Activated CD8-positive, alpha-beta memory T cell treated with anti-CD3 and anti-CD28 coated beads, Interleukin-2, amount 10 ng/mL, durations not matched to agents 7 days and 5 days (primary cell): ENCODE data around the gene TGFBI. TPM values are rescaled to one million over a fixed set of nuclear protein-coding genes. Genes with fewer than 3 reads are reported as not detected.
"Not testable (repeated sequence)": the region's sequence is repeated elsewhere in the genome, so short reads cannot be mapped to it uniquely, and the experiment has no call there.

ENCODE experiments used
- ATAC-seq: fragments of 150-1000 bp; cut with Tn5 transposase; one replicate; pipeline ENCODE4 v1.10.0; 2021; ENCODE audit warnings: moderate library complexity
- CTCF ChIA-PET: fragments of 350-600 bp; sonication (Branson Sonifier 250); formaldehyde crosslinking; loops from one replicate; lab custom pipeline; 2021; ENCODE audit warnings: antibody characterized with exemption; lab: Charles Lee
- DNase-seq: peaks from one replicate; pipeline ENCODE4 v3.0.0-alpha.2; 2020
- H3K27ac Mint-ChIP-seq: one replicate; pipeline ENCODE4 v1.8.0; 2021; ENCODE audit warnings: mild to moderate bottlenecking, mixed read lengths
- H3K27me3 Mint-ChIP-seq: one replicate; pipeline ENCODE4 v1.8.0; 2021; ENCODE audit warnings: mixed read lengths
- H3K36me3 Mint-ChIP-seq: one replicate; pipeline ENCODE4 v1.8.0; 2021; ENCODE audit warnings: mild to moderate bottlenecking, mixed read lengths
- H3K4me1 Mint-ChIP-seq: one replicate; pipeline ENCODE4 v1.8.0; 2021; ENCODE audit warnings: mixed read lengths
- H3K4me3 Mint-ChIP-seq: one replicate; pipeline ENCODE4 v1.8.0; 2021; ENCODE audit warnings: mild to moderate bottlenecking, moderate library complexity, mixed read lengths
- H3K9me3 Mint-ChIP-seq: one replicate; pipeline ENCODE4 v1.8.0; 2022; ENCODE audit warnings: low read depth, mixed read lengths
- total RNA-seq, 2 experiments: library from RNA; stranded (reverse); gene quantifications; one replicate each; pipeline ENCODE4 v1.2.3, GENCODE V29; 2021

The TGFBI gene
- total RNA-seq, 2 experiments from 2014 or later, result 0.26 to 0.42 TPM

DNA sequence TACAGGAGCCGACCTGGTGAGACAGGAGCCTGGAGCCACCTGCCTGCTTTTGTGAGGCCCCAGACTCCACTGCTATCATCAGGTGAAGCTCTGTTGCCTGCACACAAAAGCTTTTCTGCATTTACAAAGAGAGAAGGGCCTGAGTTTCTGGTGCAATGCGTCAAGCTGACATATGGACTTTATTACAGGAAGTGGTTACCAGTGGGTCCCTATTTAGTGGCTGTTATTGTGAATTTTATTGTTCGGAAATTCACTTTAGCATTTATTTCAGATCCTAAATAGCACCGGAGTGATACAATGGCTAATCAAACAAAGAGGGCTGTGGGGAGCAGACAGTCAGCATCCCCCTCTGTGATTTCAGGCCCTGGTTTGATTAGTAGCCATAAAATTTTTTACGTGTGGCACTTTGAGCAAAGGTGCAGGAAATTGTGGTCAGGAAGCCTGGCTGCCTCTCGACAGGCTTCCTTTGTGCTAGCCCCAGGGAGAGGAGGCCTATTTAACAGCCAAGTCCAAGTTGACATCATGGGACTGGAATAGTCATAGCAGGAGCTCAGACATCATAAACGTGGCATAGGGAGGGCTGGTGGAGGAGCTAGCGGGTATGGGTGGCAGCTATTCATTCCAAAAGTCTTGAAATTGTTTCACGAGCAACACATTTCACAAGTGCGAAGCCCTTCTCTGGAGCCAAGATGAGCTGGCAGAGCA, 8.4 kb downstream of the TGFBI start:
- H3K4me3 Mint-ChIP-seq, result no peak overlapping the region
- peak overlapping the region; percentile 15 for H3K27ac Mint-ChIP-seq
- H3K27me3 Mint-ChIP-seq, result no peaks in the 10 kb centered on the region
- CTCF ChIA-PET, result interaction anchor here (0.6 to 1.4 kb wide), 3 partner anchors 9 to 937 kb away, joined by 3 to 4 read pairs (median 3); no protein-coding TSS in a partner anchor
- peaks cover 20% of the 10 kb centered on the region for H3K4me1 Mint-ChIP-seq
- H3K9me3 Mint-ChIP-seq, result no peaks in the 10 kb centered on the region
- peak; percentile 90 for ATAC-seq
- H3K36me3 Mint-ChIP-seq, result no peaks in the 10 kb centered on the region
- peak; percentile 72 for DNase-seq

DNA sequence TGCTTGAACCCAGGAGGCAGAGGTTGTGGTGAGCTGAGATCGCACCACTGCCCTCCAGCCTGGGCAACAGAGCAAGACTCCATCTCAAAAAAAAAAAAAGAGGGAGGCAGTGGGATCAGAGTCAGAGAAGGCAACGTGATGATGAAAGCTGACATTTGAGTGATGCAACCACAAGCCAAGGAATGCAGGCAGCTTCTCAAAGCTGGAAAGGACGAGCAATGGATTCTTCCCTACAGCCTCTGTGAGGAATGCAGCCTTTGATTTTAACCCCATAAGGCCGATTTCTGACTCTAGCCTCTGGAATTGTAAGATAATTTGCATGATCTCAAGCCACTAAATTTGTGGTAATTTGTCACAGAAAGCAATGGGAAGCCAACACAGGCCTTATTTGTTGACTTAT, 9.8 kb downstream of the TGFBI start:
- Mint-ChIP-seq H3K27ac (no peak overlapping the region), H3K4me1 (peaks cover 23% of the 10 kb centered on the region), H3K36me3 (no peaks in the 10 kb centered on the region), H3K9me3 (no peaks in the 10 kb centered on the region), H3K4me3 (no peak overlapping the region), H3K27me3 (peaks cover 3% of the 10 kb centered on the region)
- no peak for DNase-seq
- no peak for ATAC-seq
- CTCF ChIA-PET, result interaction anchor here (1.0 to 1.1 kb wide), 2 partner anchors 25 to 148 kb away, joined by 3 read pairs; no protein-coding TSS in a partner anchor

GRCh38 chr5:136039202-136039601, 10.4 kb downstream of the TGFBI start:
- CTCF ChIA-PET, result interaction anchor here (1.0 to 1.1 kb wide), 2 partner anchors 24 to 149 kb away, joined by 3 read pairs; no protein-coding TSS in a partner anchor
- Mint-ChIP-seq H3K4me1 (peaks cover 23% of the 10 kb centered on the region), H3K36me3 (no peaks in the 10 kb centered on the region), H3K27me3 (peaks cover 3% of the 10 kb centered on the region), H3K9me3 (no peaks in the 10 kb centered on the region), H3K4me3 (no peak overlapping the region), H3K27ac (no peak overlapping the region)
- ATAC-seq, result no peak
- no peak for DNase-seq

DNA sequence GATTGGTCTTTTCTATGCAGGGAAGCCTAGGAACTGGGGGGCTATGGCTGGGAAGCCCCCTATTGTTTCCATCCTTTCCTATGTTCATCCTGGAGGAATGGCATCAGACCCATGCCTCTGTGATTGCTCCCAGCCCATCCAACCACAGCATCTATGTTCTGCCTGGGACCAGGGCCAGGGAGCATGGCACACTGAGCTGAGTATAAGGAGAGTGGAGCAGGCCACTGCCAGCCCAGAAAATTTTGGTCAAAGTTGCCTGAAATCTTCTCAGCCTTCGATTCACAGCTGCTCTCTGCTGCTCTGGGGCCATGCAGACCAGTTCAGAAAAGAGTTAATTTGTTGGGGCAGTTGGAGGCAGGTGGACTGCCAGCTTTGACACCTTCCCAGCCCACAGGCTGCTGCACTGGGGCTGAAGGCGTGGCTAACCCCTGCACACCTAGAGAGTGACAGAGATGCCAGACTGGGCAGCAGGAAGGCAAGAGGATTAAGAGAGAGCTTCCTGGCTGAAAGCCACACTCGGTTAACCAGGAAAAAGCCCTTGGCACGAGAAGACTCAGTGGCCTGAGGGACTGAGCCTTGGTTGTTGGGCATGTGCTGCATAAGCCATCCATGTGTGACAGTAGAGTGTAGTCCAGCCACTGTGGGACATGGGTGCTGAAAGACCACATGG, 12.1 kb downstream of the TGFBI start:
- DNase-seq (no peak), ATAC-seq (no peak)
- H3K4me1 Mint-ChIP-seq, result peaks cover 23% of the 10 kb centered on the region
- no peaks in the 10 kb centered on the region for H3K9me3 Mint-ChIP-seq
- CTCF ChIA-PET, result no interaction called here
- H3K36me3 Mint-ChIP-seq, result no peaks in the 10 kb centered on the region
- no peak overlapping the region for H3K4me3 Mint-ChIP-seq
- H3K27ac Mint-ChIP-seq, result no peak overlapping the region
- peaks cover 3% of the 10 kb centered on the region for H3K27me3 Mint-ChIP-seq

DNA sequence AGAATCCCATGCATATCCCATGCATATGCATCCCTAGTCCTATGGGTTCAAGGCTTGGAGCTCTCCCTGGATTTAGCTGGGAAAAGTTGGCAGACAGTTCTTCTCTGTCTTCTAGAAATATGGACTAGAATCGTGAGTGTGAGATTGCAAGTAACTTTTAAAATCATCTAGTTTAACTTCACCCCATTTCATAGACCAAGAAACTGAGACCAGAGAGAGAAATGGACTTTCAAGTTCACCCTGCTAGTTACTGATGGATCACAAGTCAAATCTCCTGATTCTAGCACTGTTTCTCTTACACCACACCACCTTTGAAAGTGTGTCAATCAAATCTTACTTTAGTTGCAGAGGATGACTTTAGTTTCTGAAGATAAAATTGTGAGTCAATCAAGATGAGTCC, 13.4 kb downstream of the TGFBI start:
- ATAC-seq (no peak), DNase-seq (no peak)
- H3K27ac Mint-ChIP-seq, result no peak overlapping the region
- CTCF ChIA-PET, result no interaction called here
- H3K9me3 Mint-ChIP-seq, result no peaks in the 10 kb centered on the region
- no peaks in the 10 kb centered on the region for H3K36me3 Mint-ChIP-seq
- peaks cover 14% of the 10 kb centered on the region for H3K4me1 Mint-ChIP-seq
- no peak overlapping the region for H3K4me3 Mint-ChIP-seq
- peaks cover 3% of the 10 kb centered on the region for H3K27me3 Mint-ChIP-seq

GRCh38 chr5:136042665-136043121, 13.9 kb downstream of the TGFBI start:
- no peak overlapping the region for H3K4me3 Mint-ChIP-seq
- H3K4me1 Mint-ChIP-seq, result peaks cover 8% of the 10 kb centered on the region
- no peaks in the 10 kb centered on the region for H3K9me3 Mint-ChIP-seq
- peaks cover 3% of the 10 kb centered on the region for H3K27me3 Mint-ChIP-seq
- no peak for DNase-seq
- CTCF ChIA-PET, result no interaction called here
- no peak overlapping the region for H3K27ac Mint-ChIP-seq
- no peak for ATAC-seq
- no peaks in the 10 kb centered on the region for H3K36me3 Mint-ChIP-seq

DNA sequence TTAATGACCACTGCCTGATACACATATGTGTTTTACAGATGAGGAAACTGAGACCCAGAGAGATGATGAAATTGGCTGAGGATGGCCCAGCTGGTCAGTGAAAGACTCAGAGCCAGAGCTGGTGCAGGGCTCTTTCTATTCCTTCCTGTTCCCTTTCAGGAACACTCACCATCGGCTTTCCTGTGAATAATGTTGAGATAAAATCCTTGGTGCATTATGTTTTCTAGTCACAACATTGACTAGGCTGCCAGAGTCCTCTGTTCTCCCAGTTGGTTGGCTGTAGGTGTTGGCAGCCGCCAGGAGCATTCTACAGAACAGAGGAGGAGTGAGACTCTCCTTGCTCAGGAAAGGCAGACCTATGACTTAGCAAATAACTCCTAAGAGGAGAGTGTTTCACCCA, 14.8 kb downstream of the TGFBI start:
- no peak for ATAC-seq
- H3K27me3 Mint-ChIP-seq, result peaks cover 3% of the 10 kb centered on the region
- CTCF ChIA-PET, result no interaction called here
- H3K4me3 Mint-ChIP-seq, result no peak overlapping the region
- H3K9me3 Mint-ChIP-seq, result no peaks in the 10 kb centered on the region
- peaks cover 7% of the 10 kb centered on the region for H3K4me1 Mint-ChIP-seq
- DNase-seq, result no peak
- H3K27ac Mint-ChIP-seq, result no peak overlapping the region
- no peaks in the 10 kb centered on the region for H3K36me3 Mint-ChIP-seq

GRCh38 chr5:136043968-136044610, 15.3 kb downstream of the TGFBI start:
- Mint-ChIP-seq H3K4me1 (peaks cover 7% of the 10 kb centered on the region), H3K27ac (no peak overlapping the region), H3K9me3 (no peaks in the 10 kb centered on the region), H3K36me3 (no peaks in the 10 kb centered on the region), H3K27me3 (peaks cover 3% of the 10 kb centered on the region), H3K4me3 (no peak overlapping the region)
- ATAC-seq (no peak), DNase-seq (no peak)
- CTCF ChIA-PET, result no interaction called here

GRCh38 chr5:136045026-136045425, 16.2 kb downstream of the TGFBI start:
- H3K36me3 Mint-ChIP-seq, H3K4me3 Mint-ChIP-seq, H3K4me1 Mint-ChIP-seq, ATAC-seq, DNase-seq, CTCF ChIA-PET, H3K27ac Mint-ChIP-seq, H3K27me3 Mint-ChIP-seq, H3K9me3 Mint-ChIP-seq: not testable (repeated sequence)

- Mint-ChIP-seq H3K36me3 (no peaks in the 10 kb centered on the region), H3K27ac (no peak overlapping the region), H3K9me3 (no peaks in the 10 kb centered on the region), H3K4me3 (no peak overlapping the region), H3K4me1 (peaks cover 7% of the 10 kb centered on the region), H3K27me3 (peaks cover 3% of the 10 kb centered on the region)
- ATAC-seq (no peak), DNase-seq (no peak)
- CTCF ChIA-PET, result interaction anchor here (0.6 kb wide), 1 partner anchor 9 kb away, joined by 3 read pairs; no protein-coding TSS in a partner anchor
Observed at GRCh38 chr5:136046246-136046645, 17.5 kb downstream of the TGFBI start.

DNA sequence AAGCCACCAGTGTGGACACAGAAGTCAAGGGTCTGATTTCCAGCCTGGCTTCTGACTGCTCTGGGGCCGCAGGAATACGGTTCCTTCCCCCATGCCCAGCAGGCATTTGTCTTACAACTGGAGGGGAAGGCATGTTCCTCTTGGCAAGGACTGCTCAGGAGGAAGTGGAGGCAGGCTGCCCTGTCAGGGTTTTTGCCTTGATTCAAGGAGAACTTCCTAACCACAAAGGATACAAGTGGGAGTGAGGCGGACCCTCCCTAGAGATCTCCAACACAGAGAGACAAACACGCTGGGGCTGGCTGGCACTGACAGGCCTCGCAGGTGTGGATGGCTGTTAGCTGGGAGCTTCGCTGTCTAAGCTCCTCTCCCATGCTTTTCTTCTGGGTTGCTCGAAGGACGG, 19.1 kb downstream of the TGFBI start:
- ATAC-seq, result no peak
- DNase-seq, result no peak
- CTCF ChIA-PET, result no interaction called here
- Mint-ChIP-seq H3K4me1 (peaks cover under 1% of the 10 kb centered on the region), H3K27me3 (peaks cover under 1% of the 10 kb centered on the region), H3K9me3 (no peaks in the 10 kb centered on the region), H3K4me3 (no peak overlapping the region), H3K36me3 (no peaks in the 10 kb centered on the region), H3K27ac (no peak overlapping the region)

DNA sequence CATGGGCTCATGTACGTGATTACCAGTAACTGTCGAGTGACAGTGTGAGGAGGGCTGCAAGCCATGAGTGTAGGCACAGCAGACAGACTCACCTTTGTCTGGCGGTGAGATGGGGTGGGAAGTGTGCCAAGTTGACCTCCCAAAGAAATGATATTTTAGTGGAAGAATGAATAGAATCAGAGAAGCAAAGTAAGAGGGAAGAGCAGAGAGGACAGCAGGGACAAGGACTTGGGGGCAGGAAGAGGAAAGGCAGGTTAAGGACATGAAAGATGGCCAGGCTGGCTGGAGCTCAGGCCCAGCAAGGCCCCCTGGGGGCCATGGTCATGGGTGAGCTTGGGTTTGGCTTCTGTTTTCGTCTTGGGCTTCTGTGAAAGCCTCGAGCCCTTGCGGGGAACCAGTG, 20.2 kb downstream of the TGFBI start:
- Mint-ChIP-seq H3K36me3 (no peaks in the 10 kb centered on the region), H3K4me3 (no peak overlapping the region), H3K27ac (no peak overlapping the region), H3K27me3 (no peaks in the 10 kb centered on the region), H3K4me1 (no peaks in the 10 kb centered on the region), H3K9me3 (no peaks in the 10 kb centered on the region)
- CTCF ChIA-PET, result interaction anchor here (1.0 kb wide), 1 partner anchor 158 kb away, joined by 3 read pairs; no protein-coding TSS in a partner anchor
- no peak for DNase-seq
- ATAC-seq, result no peak

- H3K27ac Mint-ChIP-seq, result no peak overlapping the region
Observed at GRCh38 chr5:136051486-136052220, 22.9 kb downstream of the TGFBI start.

More at GRCh38 chr5:136051486-136052220, 22.9 kb downstream of the TGFBI start:
- ATAC-seq (no peak), DNase-seq (no peak)
- CTCF ChIA-PET, result no interaction called here
- Mint-ChIP-seq H3K4me3 (no peak overlapping the region), H3K9me3 (no peaks in the 10 kb centered on the region), H3K36me3 (no peaks in the 10 kb centered on the region), H3K4me1 (no peaks in the 10 kb centered on the region), H3K27me3 (peaks cover 2% of the 10 kb centered on the region)
